ENCODE data around the gene KDM1A.

The KDM1A gene

DNA sequence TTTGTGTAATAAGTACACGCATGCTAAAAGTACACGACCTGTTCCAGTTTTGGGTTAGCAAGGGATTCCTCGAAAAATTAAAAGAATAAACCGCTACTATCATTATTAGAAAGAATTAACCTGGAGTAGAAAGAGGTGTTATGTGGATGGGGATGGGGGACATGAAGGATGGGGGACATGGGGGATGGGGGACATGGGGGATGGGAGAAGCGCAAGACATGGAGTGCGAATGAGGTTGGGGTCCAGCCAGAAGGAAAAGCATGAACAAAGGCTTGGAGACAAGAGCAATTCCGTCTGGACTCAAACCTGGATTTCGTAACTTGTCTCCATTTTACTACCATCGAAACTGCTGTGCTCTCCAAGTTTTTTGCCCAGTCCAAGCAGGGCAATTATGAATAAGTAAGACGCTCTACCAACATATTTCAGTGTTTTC is 591 bp upstream of the KDM1A start:
- H3K27me3 ChIP-seq (replicated peaks; ENCODE audit: control insufficient read depth, insufficient read depth, low read length): no peaks in the 10 kb centered on the region
- no peaks in the 10 kb centered on the region for H3K36me3 ChIP-seq (ENCODE audit: control insufficient read depth, insufficient read depth, low read length, severe bottlenecking)
- H3K9me3 ChIP-seq (ENCODE audit: control insufficient read depth, low read length): peaks cover 3% of the 10 kb centered on the region
- H3K9ac ChIP-seq (ENCODE audit: low read length): peak overlapping the region; percentile 97
- DNase-seq (ENCODE audit: low read depth): peak; percentile 68
- H3K4me1 ChIP-seq (ENCODE audit: control insufficient read depth, insufficient read depth, low read length): peaks cover 5% of the 10 kb centered on the region
- peak overlapping the region; percentile 100 for H3K4me3 ChIP-seq (ENCODE audit: low read length)

DNA sequence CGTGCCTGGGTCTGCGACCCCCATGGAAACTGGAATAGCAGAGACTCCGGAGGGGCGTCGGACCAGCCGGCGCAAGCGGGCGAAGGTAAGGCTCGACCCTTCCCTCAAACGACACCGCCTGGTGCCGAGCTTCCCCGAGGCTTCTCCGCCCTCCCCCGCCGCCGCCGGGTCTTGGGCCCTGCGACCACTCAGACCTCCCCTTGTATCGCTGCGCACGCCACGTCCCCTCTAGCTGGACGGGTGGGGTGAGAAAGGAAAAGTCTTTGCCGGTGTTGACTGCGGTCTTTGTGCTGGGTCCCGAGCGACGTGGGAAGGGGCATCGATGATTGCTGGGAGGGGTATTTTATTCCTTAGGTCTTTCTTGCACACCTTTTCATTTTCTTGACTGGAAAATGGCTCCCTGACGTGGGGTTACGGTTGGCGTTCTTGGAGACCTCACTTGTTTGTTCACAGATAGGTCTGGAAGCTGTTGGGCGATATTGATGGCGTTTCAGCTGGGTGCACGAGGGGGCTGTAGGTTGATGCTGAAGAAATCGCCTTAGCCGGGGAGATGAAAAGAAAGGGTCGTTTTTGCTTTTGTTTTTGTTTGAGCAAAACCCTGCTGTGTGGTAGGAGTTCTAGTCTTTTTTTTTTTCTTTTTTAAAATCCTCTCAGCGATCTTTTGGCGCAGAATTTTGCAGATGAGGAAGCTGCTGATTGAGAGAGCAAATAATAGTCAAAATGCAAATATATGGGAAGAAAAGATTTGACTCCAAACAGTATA is 776 bp downstream of the KDM1A start:
- peak; percentile 63 for DNase-seq (ENCODE audit: low read depth)
- peak overlapping the region; percentile 97 for H3K9ac ChIP-seq (ENCODE audit: low read length)
- peaks cover 3% of the 10 kb centered on the region for H3K9me3 ChIP-seq (ENCODE audit: control insufficient read depth, low read length)
- peak overlapping the region; percentile 100 for H3K4me3 ChIP-seq (ENCODE audit: low read length)
- no peaks in the 10 kb centered on the region for H3K36me3 ChIP-seq (ENCODE audit: control insufficient read depth, insufficient read depth, low read length, severe bottlenecking)
- no peaks in the 10 kb centered on the region for H3K27me3 ChIP-seq (replicated peaks; ENCODE audit: control insufficient read depth, insufficient read depth, low read length)
- H3K4me1 ChIP-seq (ENCODE audit: control insufficient read depth, insufficient read depth, low read length): peaks cover 5% of the 10 kb centered on the region

DNA sequence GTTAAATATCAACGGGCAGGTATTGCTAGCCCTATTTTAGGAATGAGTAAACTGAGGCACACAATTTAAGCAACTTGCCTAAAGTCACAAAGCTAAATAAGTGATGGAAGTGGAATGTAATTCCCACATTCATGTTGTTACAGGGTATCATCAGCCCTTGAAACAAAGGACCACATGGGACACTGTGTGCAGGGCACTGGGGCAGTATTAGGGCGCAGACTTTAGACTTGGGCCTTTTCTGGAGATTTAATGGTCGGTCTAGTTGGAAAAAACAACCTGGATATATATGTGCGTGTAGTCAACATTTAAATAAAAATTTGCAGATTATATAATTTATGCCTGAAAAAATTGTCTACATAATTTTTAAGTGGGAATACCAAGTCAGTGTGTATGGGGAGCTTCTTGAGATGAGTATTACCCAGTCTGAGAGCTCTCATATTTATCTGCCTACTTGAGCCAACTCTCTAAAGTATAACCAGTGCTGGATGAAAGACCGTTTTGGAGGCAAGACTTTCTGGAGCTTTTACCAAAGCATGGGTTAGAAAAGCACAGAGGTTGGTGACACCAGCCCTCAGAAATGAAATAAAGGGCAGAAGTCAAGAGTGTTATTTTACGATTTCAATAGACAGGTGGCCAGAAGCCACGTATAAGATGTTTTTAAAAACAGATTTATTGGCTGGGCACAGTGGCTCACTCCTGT is 1.6 kb downstream of the KDM1A start:
- peak overlapping the region; percentile 100 for H3K4me3 ChIP-seq (ENCODE audit: low read length)
- H3K9ac ChIP-seq (ENCODE audit: low read length): peak overlapping the region; percentile 97
- no peaks in the 10 kb centered on the region for H3K27me3 ChIP-seq (replicated peaks; ENCODE audit: control insufficient read depth, insufficient read depth, low read length)
- peaks cover 3% of the 10 kb centered on the region for H3K9me3 ChIP-seq (ENCODE audit: control insufficient read depth, low read length)
- peaks cover 5% of the 10 kb centered on the region for H3K4me1 ChIP-seq (ENCODE audit: control insufficient read depth, insufficient read depth, low read length)
- no peaks in the 10 kb centered on the region for H3K36me3 ChIP-seq (ENCODE audit: control insufficient read depth, insufficient read depth, low read length, severe bottlenecking)
- DNase-seq (ENCODE audit: low read depth): peak; percentile 19

DNA sequence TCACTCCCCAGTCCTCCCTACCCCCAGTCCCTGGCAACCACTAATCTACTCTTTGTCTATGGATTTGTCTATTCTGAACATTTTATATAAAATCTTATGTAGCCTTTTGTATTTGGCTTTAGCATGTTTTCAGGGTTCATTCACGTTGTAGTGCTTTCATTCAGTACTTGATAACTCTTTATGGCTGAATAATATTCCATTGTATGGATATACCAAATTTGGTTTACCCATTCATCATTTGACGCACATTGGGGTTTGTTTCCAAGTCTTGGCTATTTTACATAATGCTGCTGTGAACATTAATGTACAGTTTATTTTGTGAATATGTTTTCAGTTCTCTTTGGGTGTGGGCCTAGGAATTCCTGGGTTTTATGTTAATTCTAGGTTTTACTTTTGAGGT is 2.6 kb downstream of the KDM1A start:
- no peak overlapping the region for H3K9ac ChIP-seq (ENCODE audit: low read length)
- peaks cover 3% of the 10 kb centered on the region for H3K9me3 ChIP-seq (ENCODE audit: control insufficient read depth, low read length)
- DNase-seq (ENCODE audit: low read depth): no peak
- no peaks in the 10 kb centered on the region for H3K27me3 ChIP-seq (replicated peaks; ENCODE audit: control insufficient read depth, insufficient read depth, low read length)
- no peaks in the 10 kb centered on the region for H3K36me3 ChIP-seq (ENCODE audit: control insufficient read depth, insufficient read depth, low read length, severe bottlenecking)
- H3K4me1 ChIP-seq (ENCODE audit: control insufficient read depth, insufficient read depth, low read length): peaks cover 5% of the 10 kb centered on the region
- H3K4me3 ChIP-seq (ENCODE audit: low read length): no peak overlapping the region

DNA sequence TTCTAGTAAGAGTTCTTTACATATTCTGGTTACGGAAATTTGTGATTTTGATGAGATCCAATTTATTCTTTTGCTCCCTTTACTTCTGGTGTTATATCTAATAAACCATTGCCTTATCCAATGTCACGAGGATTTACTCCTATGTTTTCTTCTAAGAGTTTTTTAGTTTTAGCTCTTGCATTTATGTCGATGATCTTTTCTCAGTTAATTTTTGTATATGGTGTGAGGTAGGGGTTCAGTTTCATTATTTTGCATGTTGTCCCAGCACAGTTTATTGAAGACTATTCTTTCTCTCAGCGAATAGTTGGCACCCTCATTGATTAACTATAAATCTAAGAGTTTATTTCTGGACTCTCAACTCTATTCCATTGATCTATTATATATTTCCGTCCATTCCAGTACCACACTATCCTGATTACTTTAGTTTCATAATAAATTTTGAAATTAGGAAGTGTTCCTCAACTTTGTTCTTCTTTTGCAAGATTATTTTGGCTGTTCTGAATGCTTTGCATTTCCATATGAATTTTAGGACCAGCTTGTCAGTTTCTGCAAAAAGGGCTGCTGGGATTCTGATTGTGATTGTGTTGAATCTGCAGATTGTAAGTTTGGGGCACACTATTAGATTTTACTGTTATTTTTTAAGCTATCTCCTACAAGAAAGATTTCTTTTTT is 4.0 kb downstream of the KDM1A start:
- peaks cover 5% of the 10 kb centered on the region for H3K4me1 ChIP-seq (ENCODE audit: control insufficient read depth, insufficient read depth, low read length)
- no peak overlapping the region for H3K9ac ChIP-seq (ENCODE audit: low read length)
- peaks cover 3% of the 10 kb centered on the region for H3K9me3 ChIP-seq (ENCODE audit: control insufficient read depth, low read length)
- H3K36me3 ChIP-seq (ENCODE audit: control insufficient read depth, insufficient read depth, low read length, severe bottlenecking): no peaks in the 10 kb centered on the region
- H3K4me3 ChIP-seq (ENCODE audit: low read length): no peak overlapping the region
- no peak for DNase-seq (ENCODE audit: low read depth)
- H3K27me3 ChIP-seq (replicated peaks; ENCODE audit: control insufficient read depth, insufficient read depth, low read length): no peaks in the 10 kb centered on the region

DNA sequence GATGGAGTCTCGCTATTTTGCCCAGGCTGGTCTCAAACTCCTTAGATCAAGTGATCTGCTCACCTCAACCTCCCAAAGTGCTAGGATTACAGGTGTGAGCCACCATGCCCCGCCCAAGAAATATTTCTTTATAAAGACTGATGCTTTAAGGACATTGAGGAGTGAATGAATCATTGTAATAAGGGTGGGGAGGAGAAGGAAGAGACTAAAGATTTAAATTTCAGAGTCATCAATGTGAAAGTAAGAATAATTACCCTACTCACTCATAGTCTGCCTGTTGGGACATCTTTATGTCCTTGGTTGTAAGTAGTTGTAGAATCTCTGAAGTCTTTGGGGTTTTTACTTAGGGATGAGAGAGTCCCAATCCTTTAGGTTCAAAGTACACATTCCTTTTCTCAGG is 7.3 kb downstream of the KDM1A start:
- Histone ChIP-seq H3K27me3 (replicated peaks; ENCODE audit: control insufficient read depth, insufficient read depth, low read length) (no peaks in the 10 kb centered on the region), H3K36me3 (ENCODE audit: control insufficient read depth, insufficient read depth, low read length, severe bottlenecking) (no peaks in the 10 kb centered on the region), H3K4me3 (ENCODE audit: low read length) (no peak overlapping the region), H3K9ac (ENCODE audit: low read length) (no peak overlapping the region), H3K4me1 (ENCODE audit: control insufficient read depth, insufficient read depth, low read length) (no peaks in the 10 kb centered on the region), H3K9me3 (ENCODE audit: control insufficient read depth, low read length) (peaks cover 3% of the 10 kb centered on the region)
- DNase-seq (ENCODE audit: low read depth): no peak

DNA sequence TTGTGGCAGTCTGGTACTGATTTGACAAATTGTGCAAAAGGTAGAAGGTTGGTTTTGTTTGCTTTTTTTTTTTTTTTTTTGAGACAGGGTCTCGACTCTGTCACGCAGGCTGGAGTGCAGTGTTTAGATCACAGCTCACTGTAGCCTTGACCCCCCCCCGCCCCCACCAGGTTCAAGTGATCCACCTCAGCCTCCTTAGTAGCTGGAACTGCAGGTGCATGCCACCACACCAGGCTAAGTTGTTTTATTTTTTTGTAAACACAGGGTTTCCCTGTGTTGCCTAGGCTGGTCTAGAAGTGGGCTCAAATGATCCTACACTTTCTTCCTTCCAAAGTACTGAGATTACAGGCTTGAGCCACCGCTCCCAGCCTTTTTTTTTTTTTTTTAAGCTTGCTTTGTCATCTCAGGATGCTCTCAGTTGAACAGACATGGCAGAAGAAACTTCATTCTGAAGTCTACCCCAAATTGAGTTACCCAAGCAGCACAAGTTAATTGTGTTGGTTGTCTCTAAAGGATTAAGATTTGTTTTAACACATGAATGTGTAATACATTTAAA is 8.2 kb downstream of the KDM1A start:
- H3K4me3 ChIP-seq (ENCODE audit: low read length): no peak overlapping the region
- no peaks in the 10 kb centered on the region for H3K36me3 ChIP-seq (ENCODE audit: control insufficient read depth, insufficient read depth, low read length, severe bottlenecking)
- no peaks in the 10 kb centered on the region for H3K27me3 ChIP-seq (replicated peaks; ENCODE audit: control insufficient read depth, insufficient read depth, low read length)
- no peaks in the 10 kb centered on the region for H3K4me1 ChIP-seq (ENCODE audit: control insufficient read depth, insufficient read depth, low read length)
- no peak for DNase-seq (ENCODE audit: low read depth)
- H3K9me3 ChIP-seq (ENCODE audit: control insufficient read depth, low read length): peaks cover 3% of the 10 kb centered on the region
- no peak overlapping the region for H3K9ac ChIP-seq (ENCODE audit: low read length)

DNA sequence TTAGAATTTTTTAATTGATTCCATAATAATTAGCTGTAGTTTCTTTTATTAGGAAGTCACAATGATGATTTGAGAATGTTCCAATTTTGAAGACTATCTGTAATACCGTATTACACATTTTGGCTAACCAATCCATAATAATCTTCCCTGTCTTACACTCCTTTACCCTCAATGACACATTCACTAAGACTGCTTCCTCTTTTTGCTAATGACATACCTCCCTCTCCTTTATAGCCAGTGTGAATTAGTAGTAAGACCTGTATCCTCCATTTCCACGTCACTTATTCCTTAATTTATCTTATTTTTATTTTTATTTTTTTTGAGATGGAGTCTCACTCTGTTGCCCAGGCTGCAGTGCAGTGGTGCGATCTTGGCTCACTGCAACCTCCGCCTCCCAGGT is 10.1 kb downstream of the KDM1A start:
- Histone ChIP-seq H3K4me1 (ENCODE audit: control insufficient read depth, insufficient read depth, low read length) (no peaks in the 10 kb centered on the region), H3K4me3 (ENCODE audit: low read length) (no peak overlapping the region), H3K9ac (ENCODE audit: low read length) (no peak overlapping the region), H3K9me3 (ENCODE audit: control insufficient read depth, low read length) (no peaks in the 10 kb centered on the region), H3K27me3 (replicated peaks; ENCODE audit: control insufficient read depth, insufficient read depth, low read length) (no peaks in the 10 kb centered on the region), H3K36me3 (ENCODE audit: control insufficient read depth, insufficient read depth, low read length, severe bottlenecking) (no peaks in the 10 kb centered on the region)
- no peak for DNase-seq (ENCODE audit: low read depth)

DNA sequence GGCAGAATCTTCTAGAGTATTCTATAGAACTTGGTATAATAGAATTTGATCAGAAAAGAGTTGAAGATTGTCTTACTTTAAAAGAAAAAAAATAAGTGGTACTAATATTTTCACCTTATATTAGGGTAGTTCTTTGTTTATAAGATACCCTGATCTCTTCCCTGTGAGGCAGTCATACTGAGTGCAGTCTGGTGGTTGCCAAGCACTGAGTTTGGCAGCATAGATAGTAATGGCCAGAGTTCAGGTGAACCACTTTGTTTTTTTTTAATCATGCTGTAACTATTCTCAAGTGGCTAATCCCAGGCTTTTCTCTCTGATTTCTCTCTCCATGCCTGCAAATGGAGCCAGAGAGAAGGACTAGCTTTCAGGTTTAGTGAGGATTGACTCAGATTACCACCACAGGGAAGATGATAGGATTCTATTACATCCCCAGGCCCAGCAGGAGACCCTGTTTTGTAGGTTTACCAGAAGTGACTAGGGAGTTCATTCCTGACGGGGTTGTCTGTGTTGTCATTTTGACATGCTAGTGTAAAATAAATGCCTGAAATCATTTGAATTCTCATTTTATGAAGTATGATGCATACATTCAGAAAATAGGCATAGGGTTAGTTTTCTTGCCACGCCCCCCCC is 16.7 kb downstream of the KDM1A start:
- Histone ChIP-seq H3K9ac (ENCODE audit: low read length) (no peak overlapping the region), H3K36me3 (ENCODE audit: control insufficient read depth, insufficient read depth, low read length, severe bottlenecking) (no peaks in the 10 kb centered on the region), H3K4me3 (ENCODE audit: low read length) (no peak overlapping the region), H3K27me3 (replicated peaks; ENCODE audit: control insufficient read depth, insufficient read depth, low read length) (no peaks in the 10 kb centered on the region), H3K4me1 (ENCODE audit: control insufficient read depth, insufficient read depth, low read length) (peaks cover 5% of the 10 kb centered on the region), H3K9me3 (ENCODE audit: control insufficient read depth, low read length) (no peaks in the 10 kb centered on the region)
- no peak for DNase-seq (ENCODE audit: low read depth)

DNA sequence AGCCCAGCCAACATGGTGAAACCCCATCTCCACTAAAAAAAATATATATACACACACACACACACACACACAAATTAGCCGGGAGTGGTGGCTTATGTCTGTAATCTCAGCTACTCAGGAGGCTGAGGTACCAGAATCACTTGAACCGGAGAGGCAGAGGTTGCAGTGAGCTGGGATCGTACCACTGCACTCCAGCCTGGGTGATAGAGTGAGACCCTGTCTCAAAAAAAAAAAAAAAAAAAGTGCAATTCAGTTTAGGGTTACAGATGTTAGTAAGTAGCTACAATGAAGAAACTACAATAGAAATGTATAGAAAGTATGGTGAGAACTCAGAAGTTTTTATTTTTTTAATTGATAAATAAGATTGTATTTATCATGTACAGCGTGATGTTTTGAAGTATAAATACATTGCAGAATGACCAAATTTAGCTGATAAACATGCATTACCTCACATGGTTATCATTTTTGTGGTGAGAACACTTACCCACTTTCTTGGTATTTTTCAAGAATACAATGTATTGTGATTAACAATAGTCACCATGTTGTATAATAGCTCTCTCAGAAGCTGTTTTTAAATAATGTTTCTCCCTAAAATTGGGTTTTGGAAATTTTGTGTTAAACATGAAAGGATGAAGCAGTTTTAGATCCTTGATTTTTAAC is 17.9 kb downstream of the KDM1A start:
- peak; percentile 14 for DNase-seq (ENCODE audit: low read depth)
- Histone ChIP-seq H3K9ac (ENCODE audit: low read length) (no peak overlapping the region), H3K4me1 (ENCODE audit: control insufficient read depth, insufficient read depth, low read length) (peaks cover 5% of the 10 kb centered on the region), H3K9me3 (ENCODE audit: control insufficient read depth, low read length) (no peaks in the 10 kb centered on the region), H3K4me3 (ENCODE audit: low read length) (no peak overlapping the region), H3K36me3 (ENCODE audit: control insufficient read depth, insufficient read depth, low read length, severe bottlenecking) (no peaks in the 10 kb centered on the region), H3K27me3 (replicated peaks; ENCODE audit: control insufficient read depth, insufficient read depth, low read length) (no peaks in the 10 kb centered on the region)
